H1 (cell line): Measurements from ENCODE around the gene THRB. TPM values are rescaled to one million over a fixed set of nuclear protein-coding genes. Genes with fewer than 3 reads are reported as not detected.
A peak's percentile ranks its signal among the peaks of the same experiment; 100 is the strongest.

Source experiments
- ATF3 ChIP-seq: IDR thresholded peaks from 2 replicates; pipeline ENCODE4 v1.6.1; 2011; ENCODE audit warnings: low read depth, mild to moderate bottlenecking, low read length; ENCODE audit not compliant: insufficient read depth
- BACH1 ChIP-seq: IDR thresholded peaks from 2 replicates; pipeline ENCODE4 v1.6.1; 2012; ENCODE audit warnings: low read length, improper control_type of control experiment
- BCL11A ChIP-seq, 2 experiments: IDR thresholded peaks; one replicate each; pipeline ENCODE4 v1.6.1; 2011; ENCODE audit warnings: low read depth in 2 of 2, low read length in 2 of 2, mild to moderate bottlenecking in 2 of 2
- BRCA1 ChIP-seq: IDR thresholded peaks from 2 replicates; pipeline ENCODE4 v1.6.1; 2012; ENCODE audit warnings: low read depth, low read length, improper control_type of control experiment
- CBX8 ChIP-seq: fragments of 300-800, 300-1000 bp; sonication (generic); IDR thresholded peaks from 2 replicates; pipeline ENCODE4 v1.7.1; 2016; ENCODE audit warnings: low read depth, low read length, borderline replicate concordance
- CEBPB ChIP-seq: IDR thresholded peaks from 2 replicates; pipeline ENCODE4 v1.6.1; 2012; ENCODE audit warnings: low read depth, low read length
- EP300 ChIP-seq, 2 experiments: IDR thresholded peaks; 1 replicate in 1 of 2; 2 replicates in 1 of 2; pipeline ENCODE4 v1.6.1; 2011 to 2012; ENCODE audit warnings: low read depth in 2 of 2, low read length in 2 of 2, mild to moderate bottlenecking in 2 of 2, borderline replicate concordance in 1 of 2, inconsistent platforms in 1 of 2, moderate library complexity in 1 of 2
- GTF2F1 ChIP-seq: IDR thresholded peaks from 2 replicates; pipeline ENCODE4 v1.6.1; 2012; ENCODE audit warnings: low read depth, low read length, improper control_type of control experiment, borderline replicate concordance
- HDAC2 ChIP-seq, 2 experiments: fragments of 300-600 bp in 1 of 2; sonication (generic) in 1 of 2; IDR thresholded peaks; 2 replicates each; pipeline ENCODE4 v1.6.1; 2011 to 2012; ENCODE audit warnings: low read depth in 2 of 2, low read length in 2 of 2, mild to moderate bottlenecking in 2 of 2, moderate library complexity in 2 of 2, borderline replicate concordance in 1 of 2, inconsistent platforms in 1 of 2
- JUND ChIP-seq: IDR thresholded peaks from 2 replicates; pipeline ENCODE4 v1.6.1; 2011; ENCODE audit warnings: mild to moderate bottlenecking, improper control_type of control experiment, low read length
- MAX ChIP-seq: IDR thresholded peaks from 2 replicates; pipeline ENCODE4 v1.6.1; 2012; ENCODE audit warnings: inconsistent platforms
- POLR2A ChIP-seq, 2 experiments: IDR thresholded peaks; 1 replicate in 1 of 2; 2 replicates in 1 of 2; pipeline ENCODE4 v1.6.1; 2011; ENCODE audit warnings: low read depth in 2 of 2, low read length in 2 of 2, mild to moderate bottlenecking in 2 of 2; ENCODE audit errors: control extremely low read depth in 1 of 2
- POU5F1 ChIP-seq: IDR thresholded peaks from 2 replicates; pipeline ENCODE4 v1.6.1; 2011; ENCODE audit warnings: low read depth, mild to moderate bottlenecking, low read length, moderate library complexity
- SRF ChIP-seq: IDR thresholded peaks from 2 replicates; pipeline ENCODE4 v1.6.1; 2011; ENCODE audit warnings: mild to moderate bottlenecking, low read depth, low read length, moderate library complexity
- TBP ChIP-seq: IDR thresholded peaks from 2 replicates; pipeline ENCODE4 v1.6.1; 2011; ENCODE audit warnings: low read depth, low read length, improper control_type of control experiment
- TCF12 ChIP-seq: IDR thresholded peaks from 2 replicates; pipeline ENCODE4 v1.6.1; 2011; ENCODE audit warnings: low read depth, mild to moderate bottlenecking, low read length
- USF2 ChIP-seq: IDR thresholded peaks from 2 replicates; pipeline ENCODE4 v1.6.1; 2011; ENCODE audit warnings: low read length, improper control_type of control experiment
- polyA plus RNA-seq, 7 experiments: library from polyadenylated mRNA; depleted of rRNA in 3 of 7; stranded (reverse) in 5 of 7; unstranded in 2 of 7; fragments of >200 nt in 5 of 7; fragments of 200-250 nt in 2 of 7; gene quantifications; 1 replicate in 5 of 7; 2 replicates in 1 of 7; 4 replicates in 1 of 7; pipeline versions ENCODE4 v1.2.1 to v1.2.3, GENCODE V29; 2011 to 2013; ENCODE audit warnings: missing spikeins in 2 of 7, mixed read lengths in 2 of 7
- total RNA-seq: library from RNA; stranded (reverse); fragmentation: NEBNext Ultra II Directional; extraction: Animal tissue kit (Norgen Biotek cat#: 25700); gene quantifications from 2 replicates; pipeline ENCODE4 v1.2.1, GENCODE V29; 2021

The THRB gene
- total and polyA plus RNA-seq, 2 of the 8 experiments (the other 6 are each of a cell fraction or from before 2014, with no cell fraction given), result 0.98 to 3.9 TPM

GRCh38 chr3:24519368-24520100 is 24.9 kb upstream of the THRB start (continued):
- TF ChIP-seq USF2, result no peak
- TF ChIP-seq JUND, result no peak
- TF ChIP-seq HDAC2 (IDR thresholded peaks at IDR 0.05; ENCODE audit: borderline replicate concordance in 1 of 2, low read depth in 2 of 2, low read length in 2 of 2), result no peak
- TF ChIP-seq CEBPB, result no peak
- peak in 1 of 2 experiments; percentile 29; a peak in 1 of 3 replicates for TF ChIP-seq EP300 (IDR thresholded peaks at IDR 0.05; ENCODE audit: borderline replicate concordance in 1 of 2, low read depth in 2 of 2, low read length in 2 of 2)
- TF ChIP-seq BRCA1, result no peak
- no peak for TF ChIP-seq ATF3
- no peak for TF ChIP-seq BCL11A (IDR thresholded peaks at IDR 0.05; ENCODE audit: low read depth in 2 of 2, low read length in 2 of 2)
- TF ChIP-seq CBX8, result no peak
- no peak for TF ChIP-seq POLR2A (IDR thresholded peaks at IDR 0.05; ENCODE audit: control extremely low read depth in 1 of 2, low read depth in 2 of 2, low read length in 2 of 2)
- TF ChIP-seq GTF2F1, result no peak
- 0 out of 2 replicates have a peak, but pooled peaks have one; percentile 47 for TF ChIP-seq TCF12
- TF ChIP-seq POU5F1, result peak; percentile 90; the same call in 1 of the 2 replicates
- no peak for TF ChIP-seq SRF
- no peak for TF ChIP-seq TBP
- TF ChIP-seq MAX, result no peak
- no peak; the same call in 1 of the 2 replicates for TF ChIP-seq BACH1
